Right lobe of liver (tissue), 6 donors: Measurements from ENCODE around the gene CDC42BPG. TPM values are rescaled to one million over a fixed set of nuclear protein-coding genes. Genes with fewer than 3 reads are reported as not detected.

Experiments used
- ATAC-seq, 4 donors: fragments of 200-7000 bp; cut with Tn5 transposase; one replicate each; pipeline ENCODE4 v1.9.1; 2020; ENCODE audit warnings: mild to moderate bottlenecking in 4 of 4, moderate library complexity in 4 of 4
- DNase-seq, 3 donors: peaks; one replicate each; pipeline ENCODE4 v3.0.0-alpha.2; 2020
- H3K27ac ChIP-seq, 3 donors: fragments of 200-600 bp; one replicate each; pipeline ENCODE4 v1.8.0; 2022
- H3K27me3 ChIP-seq, 2 donors: fragments of 200-600 bp; one replicate each; pipeline ENCODE4 v1.8.0; 2022
- H3K36me3 ChIP-seq, 4 donors: fragments of 200-600 bp; sonication (generic) in 1 of 4; one replicate each; pipeline versions ENCODE4 v1.5.1 to v1.8.0; 2017 to 2022; ENCODE audit warnings: control low read depth in 1 of 4
- H3K4me1 ChIP-seq, 4 donors: fragments of 200-600 bp; sonication (generic) in 1 of 4; one replicate each; pipeline versions ENCODE4 v1.5.1 to v1.8.0; 2017 to 2022; ENCODE audit warnings: control low read depth in 1 of 4
- H3K4me3 ChIP-seq, 3 donors: fragments of 200-600 bp; one replicate each; pipeline ENCODE4 v1.8.0; 2022
- H3K9me3 ChIP-seq, 4 donors: fragments of 200-600 bp; sonication (generic) in 1 of 4; one replicate each; pipeline versions ENCODE4 v1.5.1 to v1.8.0; 2017 to 2022; ENCODE audit warnings: control low read depth in 1 of 4
- POLR2A ChIP-seq: fragments of 450-650 bp; IDR thresholded peaks from one replicate; pipeline ENCODE4 v1.6.1; 2017; ENCODE audit warnings: antibody characterized with exemption, mild to moderate bottlenecking
- WGBS: methylation state at CpG from one replicate; pipeline ENCODE4 v1.1.6; 2018; ENCODE audit warnings: low coverage, low lambda C conversion rate; ENCODE audit not compliant: insufficient coverage; ENCODE audit errors: missing lambda C conversion rate; 5-methylcytosine and 5-hydroxymethylcytosine counted together
- intact Hi-C, 2 donors: fragments of 100-400 bp; cut with DNase I; formaldehyde crosslinking; loops; one replicate each; pipeline versions ENCODE4 v1.11.2 to v1.14.1; 2022
- total RNA-seq, 6 experiments: library from RNA; depleted of rRNA in 2 of 6; stranded (reverse); fragments of >200 nt in 2 of 6; fragmentation: NEBNext Ultra II Directional in 3 of 6; extraction: Animal tissue kit (Norgen Biotek cat#: 25700) in 3 of 6; gene quantifications; one replicate each; pipeline versions ENCODE4 v1.1.0 to v1.2.4, GENCODE V29; 2016 to 2023
- TF ChIP-seq, protein P1 (sequence below), 4 donors: fragments of 200-600 bp in 3 of 4; fragments of 450-650 bp in 1 of 4; IDR thresholded peaks; one replicate each; pipeline versions ENCODE4 v1.5.1 to v1.8.0; 2016 to 2022; ENCODE audit warnings: antibody characterized with exemption in 4 of 4, mild to moderate bottlenecking in 2 of 4
- donor health status: DM: no; HTN: yes; CAD: no.
- donor health status: DM: no; HTN: no; CAD: no.
- donor health status: DM: no; HTN: no; CAD: no.
- donor health status: DM: no; HTN: yes; CAD: no.
- donor health status: DM: no; HTN: yes; CAD: no.

Gene CDC42BPG
- total RNA-seq, 6 experiments from 2014 or later: 0.63 to 1.1 (median 0.99) TPM

DNA sequence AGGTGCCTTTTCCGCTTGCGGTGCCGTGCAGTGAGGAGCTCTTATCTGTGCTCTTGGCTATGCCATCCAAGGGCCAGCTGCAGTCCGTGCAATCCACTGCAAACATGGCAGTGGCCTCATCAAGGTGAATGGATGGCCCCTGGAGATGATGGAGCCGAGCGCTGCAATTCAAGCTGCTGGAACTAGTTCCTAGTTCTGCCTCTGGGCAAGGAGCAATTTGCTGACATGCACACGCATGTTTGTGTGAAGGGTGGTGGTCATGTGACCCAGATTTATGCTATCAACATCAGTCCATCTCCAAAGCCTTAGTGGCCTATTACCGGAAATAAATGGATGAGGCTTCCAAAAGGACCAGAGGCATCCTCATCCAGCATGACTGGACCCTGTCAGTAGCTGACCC, 37.0 kb upstream of the CDC42BPG start:
- H3K27me3 ChIP-seq: no peaks in the 10 kb centered on the region
- no peak overlapping the region for H3K27ac ChIP-seq
- ATAC-seq (no peak), DNase-seq (no peak)
- no peaks in the 10 kb centered on the region for H3K36me3 ChIP-seq
- TF ChIP-seq POLR2A: no peak
- TF ChIP-seq, protein P1, sequence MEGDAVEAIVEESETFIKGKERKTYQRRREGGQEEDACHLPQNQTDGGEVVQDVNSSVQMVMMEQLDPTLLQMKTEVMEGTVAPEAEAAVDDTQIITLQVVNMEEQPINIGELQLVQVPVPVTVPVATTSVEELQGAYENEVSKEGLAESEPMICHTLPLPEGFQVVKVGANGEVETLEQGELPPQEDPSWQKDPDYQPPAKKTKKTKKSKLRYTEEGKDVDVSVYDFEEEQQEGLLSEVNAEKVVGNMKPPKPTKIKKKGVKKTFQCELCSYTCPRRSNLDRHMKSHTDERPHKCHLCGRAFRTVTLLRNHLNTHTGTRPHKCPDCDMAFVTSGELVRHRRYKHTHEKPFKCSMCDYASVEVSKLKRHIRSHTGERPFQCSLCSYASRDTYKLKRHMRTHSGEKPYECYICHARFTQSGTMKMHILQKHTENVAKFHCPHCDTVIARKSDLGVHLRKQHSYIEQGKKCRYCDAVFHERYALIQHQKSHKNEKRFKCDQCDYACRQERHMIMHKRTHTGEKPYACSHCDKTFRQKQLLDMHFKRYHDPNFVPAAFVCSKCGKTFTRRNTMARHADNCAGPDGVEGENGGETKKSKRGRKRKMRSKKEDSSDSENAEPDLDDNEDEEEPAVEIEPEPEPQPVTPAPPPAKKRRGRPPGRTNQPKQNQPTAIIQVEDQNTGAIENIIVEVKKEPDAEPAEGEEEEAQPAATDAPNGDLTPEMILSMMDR (IDR thresholded peaks at IDR 0.05): no peak
- 96% methylated on average over 4 of the region's 8 CpGs for WGBS
- intact Hi-C loops: no loop called here
- H3K9me3 ChIP-seq: no peaks in the 10 kb centered on the region
- peaks cover 0 to 28% (median 3%) of the 10 kb centered on the region in 4 donors for H3K4me1 ChIP-seq
- no peak overlapping the region for H3K4me3 ChIP-seq

DNA sequence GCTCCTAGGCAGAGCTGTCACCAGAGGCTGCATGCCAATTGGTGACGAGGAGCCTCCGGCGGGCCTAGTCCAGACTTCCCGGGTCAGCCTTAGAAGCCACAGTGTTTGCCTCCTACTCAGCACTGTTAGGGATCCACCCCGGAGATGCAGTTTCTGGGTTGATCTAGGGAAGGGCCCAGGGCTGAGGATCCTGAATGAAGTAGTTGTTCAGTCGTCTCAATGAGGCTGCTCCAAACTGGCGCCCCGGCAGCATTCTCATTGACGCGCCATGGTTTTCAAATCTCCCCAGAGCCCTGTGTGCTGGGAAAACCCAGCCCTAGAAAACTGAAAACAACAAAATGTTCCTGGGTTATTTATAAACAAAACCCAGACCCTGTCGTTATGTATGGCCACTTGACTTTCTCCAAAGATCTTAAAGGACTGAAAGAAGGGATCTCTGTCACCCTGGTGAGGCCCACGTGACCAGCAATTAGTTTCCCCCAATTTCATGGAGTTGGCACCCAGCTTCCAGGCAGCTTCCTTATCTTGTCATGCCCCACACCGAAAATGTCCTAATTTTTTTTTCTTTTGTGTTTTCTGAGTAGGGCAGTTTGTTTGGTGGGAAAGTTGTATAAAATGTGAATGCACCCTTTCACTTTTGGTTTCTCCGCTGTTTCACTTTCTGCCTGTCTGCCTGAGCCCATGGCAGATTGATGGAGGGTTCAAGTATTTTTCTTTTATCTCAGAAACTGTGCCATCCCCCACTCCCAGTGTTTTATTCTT, 36.0 kb upstream of the CDC42BPG start:
- TF ChIP-seq POLR2A: no peak
- TF ChIP-seq, protein P1 (IDR thresholded peaks at IDR 0.05): no peak
- peak overlapping the region in 1 of 3 donors; percentile 29 for H3K27ac ChIP-seq
- no peaks in the 10 kb centered on the region for H3K9me3 ChIP-seq
- WGBS: 31% methylated on average over 5 of the region's 14 CpGs
- ATAC-seq (no peak), DNase-seq (no peak)
- no peaks in the 10 kb centered on the region for H3K27me3 ChIP-seq
- peaks cover 0 to 28% (median 8%) of the 10 kb centered on the region in 4 donors for H3K4me1 ChIP-seq
- intact Hi-C loops: no loop called here
- no peaks in the 10 kb centered on the region for H3K36me3 ChIP-seq
- no peak overlapping the region for H3K4me3 ChIP-seq

DNA sequence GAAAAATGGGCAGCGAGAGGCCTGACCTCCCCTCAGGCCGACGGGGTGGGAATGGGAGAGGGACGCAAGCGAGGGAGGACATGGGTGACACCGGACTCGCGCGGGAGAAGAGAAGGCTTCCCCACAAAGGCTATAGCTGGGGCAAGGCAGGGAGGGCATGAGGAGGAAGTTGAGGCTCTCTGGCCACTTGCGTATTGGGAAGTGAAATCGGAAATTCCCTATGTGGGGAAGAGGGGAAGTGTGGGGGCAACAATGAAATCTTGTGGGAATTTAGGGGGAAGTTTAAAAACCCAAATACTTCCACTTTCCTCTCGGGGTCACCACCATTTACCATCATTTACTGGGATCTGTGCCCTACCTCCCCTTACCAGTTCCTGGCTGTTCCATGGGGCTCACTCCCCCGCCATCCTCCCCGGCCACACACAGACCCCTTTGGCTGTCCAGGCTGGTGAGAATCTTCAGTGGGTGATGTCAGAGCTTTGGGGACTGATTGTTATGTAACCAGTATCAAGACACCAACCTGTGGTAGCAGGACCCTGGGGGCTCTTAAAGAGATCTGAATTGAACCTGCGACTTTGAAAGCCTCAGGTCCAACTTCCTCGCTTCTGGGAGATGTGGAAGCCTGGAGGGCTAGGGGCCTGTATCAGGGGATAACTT, 34.9 kb upstream of the CDC42BPG start:
- WGBS: 12% methylated on average over 15 of the region's 16 CpGs
- H3K36me3 ChIP-seq: no peaks in the 10 kb centered on the region
- ATAC-seq (peak in 3 of 4 donors; percentile 1 to 4 (median 3)), DNase-seq (peak in 1 of 3 donors; percentile 70)
- no peaks in the 10 kb centered on the region for H3K9me3 ChIP-seq
- H3K27ac ChIP-seq: peak overlapping the region; percentile 67 to 87 (median 80)
- TF ChIP-seq, protein P1 (IDR thresholded peaks at IDR 0.05): no peak
- no peak for TF ChIP-seq POLR2A
- H3K4me3 ChIP-seq: peak overlapping the region; percentile 79 to 87 (median 83)
- H3K4me1 ChIP-seq: peaks cover 0 to 37% (median 13%) of the 10 kb centered on the region in 4 donors
- intact Hi-C loops: no loop called here
- H3K27me3 ChIP-seq: no peaks in the 10 kb centered on the region

DNA sequence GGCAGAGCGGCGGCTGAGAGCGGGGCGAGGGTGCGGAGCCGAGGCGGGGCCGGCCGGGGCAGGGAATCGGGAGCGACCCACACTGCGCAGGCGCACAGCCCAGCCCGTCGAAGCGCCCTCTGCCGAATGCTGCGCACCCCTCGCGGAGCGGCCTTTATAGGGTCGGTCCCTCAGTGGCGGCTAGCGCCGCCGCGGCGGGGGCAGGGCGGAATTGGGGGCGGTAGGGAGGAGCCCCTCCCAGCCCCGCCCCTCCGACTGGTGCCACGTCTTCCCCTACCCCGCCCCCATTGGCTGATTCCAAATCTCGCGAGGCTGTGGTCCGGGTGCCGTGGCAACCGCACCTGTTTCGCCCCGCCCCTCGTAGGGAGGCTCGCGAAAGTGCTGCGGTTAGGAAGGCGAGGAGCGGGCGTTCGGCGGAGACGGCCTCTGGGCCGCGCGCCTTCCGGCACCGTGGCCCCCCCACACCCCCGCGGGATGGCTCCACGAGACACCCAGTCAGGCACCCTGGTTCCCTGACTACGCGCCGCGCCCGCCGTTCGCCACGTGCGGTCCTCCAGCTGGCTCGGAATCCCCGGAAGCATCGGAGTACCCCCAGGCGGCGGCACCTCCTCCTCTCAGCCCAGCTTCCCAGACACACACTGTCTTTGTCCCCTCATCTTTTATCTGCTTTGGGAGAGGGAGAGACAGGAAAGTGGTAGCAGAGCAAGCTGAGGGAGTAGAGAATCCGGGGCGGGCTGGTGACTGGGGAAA, 34.2 kb upstream of the CDC42BPG start, which contains the start of gene EHD1:
EHD1 (minus strand) TSS at position 128 of the 750 bp plus-strand sequence. CDS start 157 bp downstream, outside the sequence.
- WGBS: under 1% methylated on average over 19 of the region's 75 CpGs
- Histone ChIP-seq H3K27me3 (no peaks in the 10 kb centered on the region), H3K4me3 (peak within 1 kb of the TSS; percentile 79 to 87 (median 83)), H3K9me3 (no peaks in the 10 kb centered on the region), H3K4me1 (peaks cover 0 to 40% (median 14%) of the 10 kb centered on the region in 4 donors), H3K27ac (peak within 1 kb of the TSS; percentile 67 to 87 (median 80)), H3K36me3 (no peaks in the 10 kb centered on the region)
- intact Hi-C loops: no loop called here
- DNase-seq (peak; percentile 99), ATAC-seq (peak; percentile 91 to 95 (median 92))
- peak; percentile 100 for TF ChIP-seq POLR2A
- TF ChIP-seq, protein P1 (IDR thresholded peaks at IDR 0.05): peak; percentile 28 to 62 (median 44)
